Fibroblast of villous mesenchyme (primary cell): ENCODE measurements around the gene CLEC2B. TPM values are rescaled to one million over a fixed set of nuclear protein-coding genes. Genes with fewer than 3 reads are reported as not detected.

Source experiments
- DNase-seq: peaks from one replicate; pipeline ENCODE4 v3.0.0-alpha.2; 2010; ENCODE audit warnings: low read depth
- H3K4me3 ChIP-seq: 2 replicates; pipeline ENCODE4 v1.5.1; 2011; ENCODE audit warnings: low read depth, mild to moderate bottlenecking, low read length
- CTCF ChIP-seq: IDR thresholded peaks from 2 replicates; pipeline ENCODE4 v1.5.1; 2012; ENCODE audit warnings: low read depth, mild to moderate bottlenecking, low read length; ENCODE audit not compliant: insufficient read depth
- total RNA-seq: library from RNA; depleted of rRNA; stranded (reverse); fragments of >200 nt; gene quantifications from 2 replicates; pipeline ENCODE4 v1.2.3, GENCODE V29; 2012

Gene CLEC2B
- total RNA-seq, 1 donor, result 47.9 TPM

GRCh38 chr12:9811621-9812020 lies 57.5 kb downstream of the CLEC2B start:
- H3K4me3 ChIP-seq, result no peak overlapping the region
- no peak for TF ChIP-seq CTCF
- DNase-seq, result no peak

- TF ChIP-seq CTCF, result no peak
- DNase-seq, result peak; percentile 17
- no peak overlapping the region for H3K4me3 ChIP-seq
These were observed 58.5 kb downstream of the CLEC2B start for GRCh38 chr12:9810671-9811070.

- no peak for TF ChIP-seq CTCF
- no peak for DNase-seq
- no peak overlapping the region for H3K4me3 ChIP-seq
These were observed 59.3 kb downstream of the CLEC2B start for GRCh38 chr12:9809866-9810265.

- TF ChIP-seq CTCF, result no peak
- no peak for DNase-seq
- no peak overlapping the region for H3K4me3 ChIP-seq
These were observed 59.8 kb downstream of the CLEC2B start for GRCh38 chr12:9809338-9809737.

- no peak for TF ChIP-seq CTCF
- no peak for DNase-seq
- no peak overlapping the region for H3K4me3 ChIP-seq
These were observed 60.6 kb downstream of the CLEC2B start for GRCh38 chr12:9808504-9808903.

- no peak overlapping the region for H3K4me3 ChIP-seq
- DNase-seq, result no peak
- no peak for TF ChIP-seq CTCF
These were observed 62.4 kb downstream of the CLEC2B start for GRCh38 chr12:9806714-9807113.

- no peak overlapping the region for H3K4me3 ChIP-seq
- no peak for TF ChIP-seq CTCF
- no peak for DNase-seq
These were observed 63.3 kb downstream of the CLEC2B start for GRCh38 chr12:9805883-9806282.
